GM19099 (cell line): ENCODE results near the gene TNS3.

Source experiments
- POLR2A ChIP-seq: IDR thresholded peaks from 3 replicates; pipeline ENCODE4 v1.6.1; 2011; ENCODE audit warnings: low read depth; ENCODE audit not compliant: insufficient read length; ENCODE audit errors: extremely low read depth

The TNS3 gene

DNA sequence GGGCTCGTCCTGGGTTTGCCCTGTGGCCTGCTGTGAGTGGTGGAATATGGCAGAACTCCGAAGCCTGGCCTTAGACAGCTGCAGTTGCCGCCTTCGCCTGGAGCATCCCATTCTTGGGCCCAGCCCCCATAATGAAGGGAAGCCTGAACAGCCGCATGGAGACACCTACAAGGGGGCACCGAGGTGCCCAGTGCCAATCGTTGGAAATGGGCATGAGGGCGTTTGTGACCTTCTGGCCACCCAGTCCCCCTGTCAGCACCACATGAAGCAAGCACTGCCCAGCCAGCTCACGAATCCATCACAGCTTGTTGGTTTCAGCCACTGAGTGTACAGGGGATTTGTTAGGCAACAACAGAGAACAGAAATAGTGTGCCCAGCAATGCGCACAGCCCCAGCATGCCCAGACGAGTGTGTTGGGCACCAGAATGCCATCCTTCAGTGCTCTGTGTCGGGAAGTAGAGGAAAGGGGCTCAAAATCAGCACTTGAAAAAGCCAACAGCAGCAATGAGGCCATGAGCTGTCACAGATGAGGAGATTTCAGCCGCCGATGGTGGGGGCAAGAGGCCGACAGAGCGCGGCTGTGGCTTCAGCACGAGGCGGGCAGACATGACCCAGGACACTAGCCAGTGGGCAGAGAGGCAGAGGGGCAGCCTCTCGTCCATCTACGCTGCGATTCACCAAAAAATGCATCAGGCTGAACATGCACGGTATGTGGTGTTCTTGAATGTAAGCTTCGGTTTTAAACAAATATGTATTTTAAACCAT, 91.2 kb downstream of the TNS3 start:
- TF ChIP-seq POLR2A: no peak

DNA sequence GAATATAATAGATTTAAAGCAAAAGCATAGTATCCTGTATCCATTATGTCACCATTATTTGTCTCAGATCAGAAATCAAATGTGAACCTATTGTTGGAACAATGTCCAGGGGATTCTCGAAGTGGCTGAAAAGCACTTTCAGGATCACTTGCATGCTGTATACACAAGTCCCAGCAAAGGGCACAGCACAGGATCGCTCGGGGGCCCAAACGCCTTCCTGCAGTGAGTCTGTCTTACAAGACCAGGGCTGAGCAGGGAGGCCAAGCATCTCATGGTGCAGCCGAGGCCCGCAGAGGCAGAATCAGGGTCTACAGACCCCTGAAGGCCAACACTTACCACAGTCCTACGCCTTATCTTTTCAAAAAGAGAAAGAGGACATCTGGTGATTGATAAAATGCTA, 92.3 kb downstream of the TNS3 start:
- no peak for TF ChIP-seq POLR2A

DNA sequence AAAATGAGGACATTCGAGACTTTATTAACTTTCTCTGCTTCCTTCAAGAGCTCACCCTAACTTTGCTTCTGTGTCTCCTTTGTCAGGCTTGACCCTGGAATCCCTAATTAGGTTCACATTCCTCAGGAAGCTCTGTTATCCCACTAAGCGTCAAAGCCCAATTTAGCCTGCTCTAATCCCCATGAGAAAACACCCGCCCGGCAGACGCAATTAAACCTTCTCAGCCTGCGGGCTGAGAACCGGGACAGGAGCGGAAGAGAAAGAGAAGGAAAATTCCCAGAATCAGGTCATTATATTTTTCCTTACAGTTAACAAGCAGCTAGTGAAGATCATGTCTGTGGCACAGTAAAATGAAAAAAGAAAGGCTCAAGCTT, 93.0 kb downstream of the TNS3 start:
- TF ChIP-seq POLR2A: no peak

DNA sequence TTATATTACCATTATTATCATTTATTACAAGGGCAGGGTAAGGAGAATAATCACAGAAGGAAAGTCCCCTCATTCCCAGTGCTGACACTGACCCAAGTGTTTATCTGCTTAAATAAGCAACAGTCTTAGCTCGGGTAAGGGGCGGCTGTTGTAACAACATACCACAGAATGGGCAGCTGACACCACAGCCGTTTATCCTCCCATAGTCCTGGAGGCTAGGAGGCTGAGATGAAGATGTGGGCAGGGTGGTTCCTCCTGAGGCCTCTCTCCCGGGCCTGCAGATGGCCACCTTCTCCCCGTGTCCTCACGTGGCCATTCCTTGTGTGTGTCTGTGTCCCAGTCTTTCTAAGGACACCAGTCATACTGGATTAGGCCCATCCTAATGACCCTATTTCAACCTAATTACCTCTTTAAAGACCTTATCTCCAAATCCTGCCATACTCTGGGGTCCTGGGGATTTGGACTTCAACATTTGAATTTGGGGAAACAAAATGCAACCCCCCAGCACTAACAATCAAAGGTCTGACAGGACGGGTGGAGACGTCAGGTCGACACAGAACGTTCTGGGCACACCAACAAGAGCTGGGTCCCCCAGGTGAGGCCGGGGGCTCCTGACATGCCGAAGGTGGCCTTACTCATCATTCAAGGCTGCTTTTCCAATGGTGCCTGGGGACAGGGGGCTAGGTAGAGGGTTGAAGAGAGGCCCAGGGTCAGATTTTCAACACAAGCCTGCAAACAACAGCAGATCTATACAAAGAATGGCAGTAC, 93.5 kb downstream of the TNS3 start:
- no peak for TF ChIP-seq POLR2A

DNA sequence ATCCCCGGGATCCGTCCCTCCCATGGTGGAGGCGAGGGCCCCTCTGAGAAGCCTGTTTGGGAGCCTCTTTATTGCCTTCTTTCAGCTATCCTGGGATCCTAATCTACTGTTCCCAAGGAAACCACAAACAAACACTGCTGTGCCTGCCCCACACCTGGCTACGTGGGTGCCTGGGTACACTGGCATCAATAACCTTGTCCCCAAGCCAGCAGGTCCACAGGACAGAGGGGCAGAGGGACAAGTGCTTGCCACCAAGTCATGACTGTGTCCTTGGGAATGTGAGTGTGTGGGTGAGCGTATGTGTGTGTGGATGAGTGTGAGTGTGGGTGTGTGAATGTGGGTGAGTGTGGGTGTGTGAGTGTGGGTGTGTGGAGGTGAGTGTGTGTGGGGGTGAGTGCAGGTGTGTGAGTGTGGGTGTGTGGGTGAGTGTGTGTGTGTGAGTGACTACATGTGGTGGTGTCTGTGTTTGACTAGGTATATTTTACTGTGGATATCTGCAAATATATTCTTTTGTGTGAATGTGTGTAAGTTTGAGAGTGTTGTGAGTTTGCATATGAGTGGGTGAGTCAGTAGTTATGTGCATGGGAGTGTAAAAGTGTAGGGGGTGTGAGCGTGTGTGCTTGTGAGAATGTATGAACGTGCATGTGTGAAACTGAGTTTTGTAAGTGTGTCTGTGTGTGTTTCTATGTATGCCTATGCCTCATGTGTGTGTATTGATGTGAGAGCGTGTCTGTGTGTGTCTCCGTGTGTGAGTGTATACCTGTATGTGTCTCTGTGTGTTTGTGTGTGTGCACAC, 96.1 kb downstream of the TNS3 start:
- TF ChIP-seq POLR2A: no peak

DNA sequence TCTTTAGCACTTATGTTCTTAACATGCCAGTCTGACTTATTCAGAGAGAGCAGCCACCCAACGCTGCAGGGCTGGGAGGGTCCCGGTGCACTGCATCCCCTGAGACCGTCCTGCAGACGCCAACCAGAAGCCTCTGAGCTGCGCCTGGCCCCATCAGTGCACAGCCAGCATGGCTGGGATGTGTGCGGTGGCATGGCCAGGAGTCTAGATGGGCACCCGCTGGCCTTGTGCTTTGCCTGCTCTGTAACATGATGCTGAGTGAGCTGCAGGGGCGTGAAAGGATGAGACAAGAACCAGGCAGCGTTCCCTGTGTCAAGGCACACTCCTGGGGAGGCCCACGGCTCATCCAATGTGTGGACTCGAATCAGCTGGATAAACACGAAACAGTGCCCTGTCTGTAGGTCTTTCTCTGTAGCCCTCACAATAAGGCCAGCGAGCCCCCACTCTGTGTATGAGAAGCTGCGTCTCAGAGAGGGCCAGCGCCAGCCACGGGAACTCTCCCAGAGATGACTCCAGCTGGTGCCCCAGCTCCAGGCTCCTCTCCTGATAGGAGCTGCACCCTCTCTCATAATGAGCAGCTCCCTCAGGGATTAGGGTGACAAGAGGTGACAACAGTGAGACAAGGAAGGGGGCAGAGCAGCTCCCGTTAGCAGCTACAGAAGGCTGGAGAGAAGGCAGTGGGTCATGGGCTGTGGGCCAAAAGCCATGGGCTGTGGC, 96.8 kb downstream of the TNS3 start:
- no peak for TF ChIP-seq POLR2A

DNA sequence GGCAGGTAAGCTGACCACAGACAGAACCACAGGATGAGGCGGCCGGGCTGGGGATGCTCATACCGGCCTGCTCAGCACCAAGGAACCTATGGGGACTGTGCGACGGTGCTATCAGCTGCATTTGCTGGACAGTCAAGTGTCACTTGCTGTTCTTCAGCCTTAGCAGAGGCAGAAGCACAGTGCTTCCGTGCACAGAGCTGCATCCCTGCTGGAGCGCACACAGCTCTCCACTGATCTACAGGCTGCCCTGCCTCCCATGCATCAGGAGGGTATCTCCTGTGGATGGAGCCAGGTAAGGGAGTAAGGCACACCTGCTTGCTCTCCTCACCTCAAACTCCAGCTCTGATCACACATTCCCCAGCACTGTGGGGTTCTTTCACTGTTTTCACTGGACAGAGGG, 97.5 kb downstream of the TNS3 start:
- TF ChIP-seq POLR2A: no peak

DNA sequence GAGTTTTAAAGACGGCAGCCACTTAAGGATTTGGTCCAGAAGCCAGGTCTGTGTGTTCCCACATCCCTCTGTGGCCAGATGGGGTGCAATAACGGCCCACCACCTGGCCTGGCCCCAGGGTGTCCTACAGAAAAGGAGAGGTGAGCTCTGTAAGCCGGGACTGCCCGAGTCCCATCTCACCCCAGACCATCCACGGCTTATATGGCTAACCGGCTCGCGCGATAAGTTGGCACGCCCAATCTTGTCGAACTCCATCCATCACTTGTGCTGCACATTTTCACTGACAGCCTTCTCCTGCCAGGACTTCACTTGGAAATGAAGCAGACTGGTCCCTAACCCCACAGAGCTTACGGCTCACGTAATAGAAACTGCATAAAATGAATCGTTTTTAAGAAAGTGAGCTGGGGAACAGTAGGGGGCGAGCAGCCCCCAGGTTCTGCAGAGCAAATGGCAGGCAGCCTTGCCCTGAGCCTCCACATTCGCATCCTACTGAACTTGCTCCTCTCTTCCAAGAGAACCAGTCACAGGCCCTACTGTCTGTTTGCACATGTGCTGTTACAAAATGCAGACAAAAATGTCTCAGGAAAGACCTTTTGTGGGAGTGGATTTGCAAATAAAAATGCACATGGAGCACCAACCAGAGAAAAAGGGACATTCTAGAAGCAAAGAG, 98.2 kb downstream of the TNS3 start:
- TF ChIP-seq POLR2A: no peak

DNA sequence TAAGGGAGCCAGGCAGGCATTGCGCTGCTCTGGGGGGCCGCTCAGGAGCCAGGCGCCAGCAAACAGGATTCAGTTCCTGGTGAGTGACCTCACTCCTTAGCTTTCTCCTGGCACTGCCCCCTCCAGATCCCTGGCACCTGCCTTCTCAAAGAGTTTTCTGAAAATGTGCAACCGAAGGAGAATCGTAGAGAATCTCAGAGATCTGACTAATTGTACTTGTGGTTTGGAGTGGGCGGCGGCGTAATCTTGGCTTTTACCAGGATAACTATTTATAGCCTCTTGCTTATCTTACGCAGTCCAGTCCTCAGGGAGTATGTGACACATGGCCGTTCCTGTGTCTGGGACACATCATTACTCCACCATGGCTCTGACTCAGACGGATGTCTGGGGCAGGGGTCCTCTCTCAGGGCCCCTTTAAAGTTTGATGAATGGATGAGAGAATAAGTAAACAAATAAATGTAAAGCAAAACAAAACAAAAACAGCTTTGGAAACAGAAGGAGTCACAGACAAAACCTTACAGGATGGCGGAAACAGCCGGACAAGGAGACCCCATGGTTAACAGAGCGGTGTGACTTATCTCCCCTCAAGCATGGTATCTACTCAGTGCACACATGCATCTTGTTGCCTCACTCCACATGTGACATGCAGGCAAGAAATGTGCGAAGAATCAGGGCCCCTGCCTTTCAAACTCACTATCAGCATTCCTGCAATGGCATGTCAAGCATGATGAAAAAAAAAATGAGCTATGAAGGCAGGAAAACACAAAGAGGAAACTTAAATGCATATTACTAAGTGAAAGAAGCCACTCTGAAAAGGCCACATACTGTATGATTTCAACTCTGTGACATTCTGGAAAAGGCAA, 99.7 kb downstream of the TNS3 start:
- TF ChIP-seq POLR2A: no peak

DNA sequence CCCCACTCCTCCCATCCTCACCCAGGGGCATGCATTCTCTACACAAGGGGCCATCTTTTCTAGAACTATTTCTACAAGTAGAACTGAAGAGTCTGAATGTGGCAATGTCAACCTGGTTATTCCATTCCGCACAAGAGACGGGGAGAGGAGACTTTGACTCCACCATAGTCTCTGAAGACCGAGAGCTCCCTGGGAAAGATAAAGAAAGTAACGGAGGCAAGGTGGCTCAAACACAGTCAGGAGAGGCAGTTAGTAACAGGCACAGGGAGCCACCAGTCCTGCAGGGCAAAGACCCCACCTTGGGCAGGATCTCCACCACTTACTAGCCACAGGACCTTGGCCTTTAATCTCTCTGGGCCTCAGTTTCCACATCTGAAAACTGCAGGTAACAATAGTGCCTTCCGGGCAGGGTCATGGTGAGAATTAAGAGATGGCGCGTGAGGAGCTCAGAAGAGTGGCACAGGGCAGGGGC, 100.3 kb downstream of the TNS3 start:
- TF ChIP-seq POLR2A: no peak

DNA sequence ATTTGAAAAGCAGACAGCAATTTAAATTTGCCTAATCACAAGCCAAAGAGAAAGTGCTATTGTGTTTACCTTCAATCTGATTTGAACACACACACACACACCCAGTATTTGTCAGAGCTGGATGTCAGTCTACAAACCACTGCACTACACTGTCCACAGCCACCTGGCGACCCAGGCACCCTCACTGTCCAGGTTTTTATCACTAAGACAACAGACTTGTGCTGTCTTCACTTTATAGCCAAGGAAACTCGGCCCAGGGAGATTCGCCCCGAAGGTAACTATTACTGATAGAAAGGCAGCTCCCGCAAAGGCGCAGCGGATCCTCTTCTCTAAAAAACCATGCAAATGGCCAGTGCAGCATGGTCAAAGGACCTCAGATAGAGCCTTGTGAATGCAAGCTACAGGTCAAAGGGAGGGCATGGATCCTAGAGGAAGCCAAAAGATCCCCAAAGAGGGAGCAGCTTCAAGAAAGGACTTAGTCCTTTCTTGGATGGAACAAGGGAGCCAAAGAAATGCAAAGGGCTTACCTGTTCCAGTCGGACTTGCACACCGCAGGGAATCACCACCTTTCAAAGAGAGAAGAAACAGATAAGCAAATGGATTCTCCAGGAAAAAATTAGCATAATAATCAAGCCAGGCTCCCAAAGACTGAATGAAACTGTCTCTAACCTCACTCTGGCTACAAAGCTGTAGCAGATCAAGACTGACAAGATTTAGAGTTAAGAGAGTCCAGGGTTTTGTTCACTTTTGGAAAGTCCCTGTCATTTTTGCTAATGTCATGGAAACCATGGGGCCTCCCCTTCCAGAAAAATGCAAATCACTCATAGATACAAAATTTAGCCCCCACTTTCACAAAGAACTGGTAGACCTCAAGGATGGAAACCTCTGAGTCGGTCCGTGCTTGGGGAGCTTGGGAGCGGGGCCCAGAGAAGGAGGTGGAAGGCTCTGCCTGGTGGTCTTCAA, 101.1 kb downstream of the TNS3 start:
- no peak for TF ChIP-seq POLR2A

DNA sequence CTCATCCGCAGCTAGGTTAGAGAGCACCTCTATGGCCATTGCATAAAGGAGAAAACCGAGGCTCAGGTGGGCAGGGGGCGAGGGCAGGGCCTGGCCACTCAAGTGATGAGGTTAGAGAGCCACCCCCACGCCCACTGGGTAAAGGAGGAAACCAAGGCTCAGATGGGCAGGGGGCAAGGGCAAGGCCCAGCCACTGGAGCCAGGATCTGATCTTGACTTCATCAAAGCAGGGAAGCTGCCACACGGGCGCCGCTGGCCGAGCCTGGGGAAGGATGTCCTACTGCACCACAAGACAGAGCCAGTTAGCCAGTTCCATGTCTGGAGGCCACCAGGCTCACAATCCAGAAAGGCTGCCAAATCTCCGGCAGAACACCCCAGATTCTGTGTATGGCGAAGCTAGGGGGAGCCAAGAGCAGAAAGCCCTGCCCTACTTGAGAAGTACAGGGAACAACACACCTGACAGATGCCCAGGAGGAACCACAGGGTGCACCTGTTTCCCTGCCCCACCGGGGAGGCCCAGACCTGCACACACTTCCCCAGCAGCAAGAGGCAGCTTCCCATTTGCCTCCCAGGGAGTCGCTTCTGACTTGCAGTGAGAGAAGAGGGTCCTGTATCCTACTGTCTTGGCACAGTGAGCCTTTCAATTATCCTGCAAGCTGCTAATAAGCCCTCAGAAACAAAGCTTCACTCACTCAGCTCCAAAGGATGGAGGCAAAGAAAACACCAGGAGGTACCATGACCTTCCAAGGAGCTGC, 101.9 kb downstream of the TNS3 start:
- no peak for TF ChIP-seq POLR2A
